NCI-H345 treated with DMSO at 0.1 percent for 48 hours (cell line): ENCODE results near the gene NFKBIL1.
"Not testable (repeated sequence)": the region's sequence is repeated elsewhere in the genome, so short reads cannot be mapped to it uniquely, and the experiment has no call there.

Experiments used
- DNase-seq: peaks from one replicate; lab custom pipeline; 2025; ENCODE audit not compliant: unreplicated experiment; lab: John Stamatoyannopoulos, UW

NFKBIL1 gene

GRCh38 chr6:31534521-31535040 lies 12.8 kb upstream of the NFKBIL1 start:
- DNase-seq = no peak

- DNase-seq = no peak
Measured at GRCh38 chr6:31535538-31536324, 11.7 kb upstream of the NFKBIL1 start.

- no peak for DNase-seq
Measured at GRCh38 chr6:31538805-31539400, 8.5 kb upstream of the NFKBIL1 start.

GRCh38 chr6:31540640-31541039 lies 6.8 kb upstream of the NFKBIL1 start:
- DNase-seq = no peak

GRCh38 chr6:31541059-31541657 lies 6.2 kb upstream of the NFKBIL1 start:
- DNase-seq = peak; percentile 2

GRCh38 chr6:31541658-31542521 lies 5.5 kb upstream of the NFKBIL1 start, which contains the start of gene DDX39B:
Gene DDX39B, minus strand, starts transcription at chr6:31542003. Its CDS starts 1,471 bp downstream, at chr6:31540532.
- peak; percentile 97 for DNase-seq

- no peak for DNase-seq
Measured at GRCh38 chr6:31543639-31544038, 3.8 kb upstream of the NFKBIL1 start.

GRCh38 chr6:31544676-31545075 lies 2.7 kb upstream of the NFKBIL1 start:
- no peak for DNase-seq

GRCh38 chr6:31545291-31545690 lies 2.1 kb upstream of the NFKBIL1 start:
- no peak for DNase-seq

GRCh38 chr6:31546339-31546957 lies 960 bp upstream of the NFKBIL1 start, which contains the start of gene ATP6V1G2:
Gene ATP6V1G2, minus strand, starts transcription at chr6:31546608. Its CDS starts 49 bp downstream, at chr6:31546559.
- peak; percentile 92 for DNase-seq

GRCh38 chr6:31547727-31548543 lies 527 bp downstream of the NFKBIL1 start:
- no peak for DNase-seq

GRCh38 chr6:31548544-31548873 lies 1.1 kb downstream of the NFKBIL1 start:
- DNase-seq = no peak

GRCh38 chr6:31551371-31551770 lies 4.0 kb downstream of the NFKBIL1 start:
- DNase-seq = not testable (repeated sequence)

- no peak for DNase-seq
Measured at GRCh38 chr6:31556307-31556706, 8.9 kb downstream of the NFKBIL1 start.

- no peak for DNase-seq
Measured at GRCh38 chr6:31557443-31558317, 10.3 kb downstream of the NFKBIL1 start.

- no peak for DNase-seq
Measured at GRCh38 chr6:31558318-31558625, 10.9 kb downstream of the NFKBIL1 start.

- DNase-seq = no peak
Measured at GRCh38 chr6:31558631-31559500, 11.5 kb downstream of the NFKBIL1 start.

GRCh38 chr6:31559606-31559957 lies 12.2 kb downstream of the NFKBIL1 start:
- DNase-seq = no peak
